ENCODE data around the gene CAPN3.

DNA sequence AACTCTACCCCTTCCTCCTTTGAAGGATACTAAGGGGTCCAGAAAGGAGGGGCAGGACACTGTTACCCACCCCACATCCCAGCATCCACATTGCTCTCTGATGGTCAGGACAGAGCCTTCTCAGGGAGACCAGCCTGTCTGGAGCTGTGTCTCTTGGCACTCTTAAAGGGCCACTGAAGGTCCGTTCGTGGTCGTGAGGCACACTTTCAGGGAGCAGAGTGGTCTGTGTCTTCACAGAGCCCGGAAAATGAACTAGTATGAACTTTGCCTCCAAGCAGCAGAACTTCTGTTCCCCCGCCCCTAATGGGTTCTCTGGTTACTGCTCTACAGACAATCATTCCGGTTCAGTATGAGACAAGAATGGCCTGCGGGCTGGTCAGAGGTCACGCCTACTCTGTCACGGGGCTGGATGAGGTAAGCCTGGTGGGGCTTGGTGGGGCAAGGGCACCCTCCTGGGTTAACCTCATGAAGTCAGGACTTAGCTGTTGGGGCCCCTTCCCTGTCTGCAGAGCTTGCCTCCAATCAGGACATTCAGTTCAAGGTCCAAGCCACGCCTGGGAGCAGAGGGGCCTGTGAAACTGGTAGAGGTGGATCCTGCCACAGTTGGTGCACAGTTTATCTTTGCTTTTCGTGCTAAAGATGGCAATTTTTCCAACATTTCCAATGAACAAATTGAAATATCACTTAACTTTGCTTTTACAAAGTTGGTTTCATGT, 33.2 kb downstream of the CAPN3 start:
- TF ChIP-seq EZH2 (IDR thresholded peaks at IDR 0.05; ENCODE audit: borderline replicate concordance, low read depth, low read length, severe bottlenecking), result no peak
- TF ChIP-seq, protein P1, sequence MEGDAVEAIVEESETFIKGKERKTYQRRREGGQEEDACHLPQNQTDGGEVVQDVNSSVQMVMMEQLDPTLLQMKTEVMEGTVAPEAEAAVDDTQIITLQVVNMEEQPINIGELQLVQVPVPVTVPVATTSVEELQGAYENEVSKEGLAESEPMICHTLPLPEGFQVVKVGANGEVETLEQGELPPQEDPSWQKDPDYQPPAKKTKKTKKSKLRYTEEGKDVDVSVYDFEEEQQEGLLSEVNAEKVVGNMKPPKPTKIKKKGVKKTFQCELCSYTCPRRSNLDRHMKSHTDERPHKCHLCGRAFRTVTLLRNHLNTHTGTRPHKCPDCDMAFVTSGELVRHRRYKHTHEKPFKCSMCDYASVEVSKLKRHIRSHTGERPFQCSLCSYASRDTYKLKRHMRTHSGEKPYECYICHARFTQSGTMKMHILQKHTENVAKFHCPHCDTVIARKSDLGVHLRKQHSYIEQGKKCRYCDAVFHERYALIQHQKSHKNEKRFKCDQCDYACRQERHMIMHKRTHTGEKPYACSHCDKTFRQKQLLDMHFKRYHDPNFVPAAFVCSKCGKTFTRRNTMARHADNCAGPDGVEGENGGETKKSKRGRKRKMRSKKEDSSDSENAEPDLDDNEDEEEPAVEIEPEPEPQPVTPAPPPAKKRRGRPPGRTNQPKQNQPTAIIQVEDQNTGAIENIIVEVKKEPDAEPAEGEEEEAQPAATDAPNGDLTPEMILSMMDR (IDR thresholded peaks at IDR 0.05; ENCODE audit: extremely low read depth in 1 of 2, insufficient read depth in 1 of 2, low read depth in 1 of 2, low read length in 2 of 2), result no peak
- TF ChIP-seq, protein P2, sequence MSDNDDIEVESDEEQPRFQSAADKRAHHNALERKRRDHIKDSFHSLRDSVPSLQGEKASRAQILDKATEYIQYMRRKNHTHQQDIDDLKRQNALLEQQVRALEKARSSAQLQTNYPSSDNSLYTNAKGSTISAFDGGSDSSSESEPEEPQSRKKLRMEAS (IDR thresholded peaks at IDR 0.05; ENCODE audit: insufficient read depth, insufficient read length), result no peak
- no peak for TF ChIP-seq POLR2A (IDR thresholded peaks at IDR 0.05; ENCODE audit: low read depth, low read length)
- no peak for TF ChIP-seq POLR2AphosphoS5 (IDR thresholded peaks at IDR 0.05; ENCODE audit: insufficient read depth, low read depth, low read length)
- TF ChIP-seq FOS (IDR thresholded peaks at IDR 0.05; ENCODE audit: borderline replicate concordance, insufficient read depth, low read length), result no peak
- TF ChIP-seq JUN (IDR thresholded peaks at IDR 0.05; ENCODE audit: borderline replicate concordance, insufficient read depth, insufficient read length, low read depth), result no peak
- no peak for TF ChIP-seq MYC (IDR thresholded peaks at IDR 0.05; ENCODE audit: low read depth, low read length)

Data from endothelial cell of umbilical vein (primary cell).